NCI-H2029 (cell line): ENCODE results near the gene MKRN1.
A peak's percentile ranks its signal among the peaks of the same experiment; 100 is the strongest.
"Not testable (repeated sequence)": the region's sequence is repeated elsewhere in the genome, so short reads cannot be mapped to it uniquely, and the experiment has no call there.

Experiments
- DNase-seq: peaks from one replicate; lab custom pipeline; 2025; lab: John Stamatoyannopoulos, UW

MKRN1 gene

DNA sequence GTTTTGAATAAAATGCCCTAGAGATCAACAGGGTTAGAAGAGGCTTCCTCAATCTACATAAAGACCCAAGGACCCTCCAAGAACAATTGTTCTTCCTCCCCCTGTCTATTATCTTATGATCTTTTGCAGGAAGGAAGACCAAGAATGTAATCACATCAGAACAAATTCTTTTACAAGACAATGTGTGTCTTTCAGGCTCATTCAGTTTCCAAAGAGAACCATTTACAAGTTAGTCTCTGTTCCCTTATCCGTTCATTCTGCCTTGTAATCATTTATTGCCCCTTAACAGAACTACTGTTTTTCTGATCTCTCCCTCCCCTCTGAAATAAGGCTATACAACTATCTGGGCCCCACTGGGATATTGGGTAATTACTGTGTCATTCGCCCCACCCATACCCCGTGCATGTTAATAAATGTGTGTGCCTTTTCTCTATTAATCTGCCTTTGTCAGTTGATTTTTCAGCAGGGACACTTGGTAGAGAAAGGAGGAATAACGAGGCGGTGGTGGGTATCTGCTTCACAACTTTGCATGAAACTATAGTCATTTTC is 5.7 kb upstream of the MKRN1 start:
- DNase-seq: no peak

- no peak for DNase-seq
These were observed 5.2 kb upstream of the MKRN1 start for GRCh38 chr7:140484479-140484878.

GRCh38 chr7:140479739-140480084 is 407 bp upstream of the MKRN1 start:
- no peak for DNase-seq

GRCh38 chr7:140478246-140479061 is 851 bp downstream of the MKRN1 start:
- peak; percentile 26 for DNase-seq

- no peak for DNase-seq
These were observed 2.5 kb downstream of the MKRN1 start for GRCh38 chr7:140476698-140477261.

GRCh38 chr7:140475747-140476333 is 3.5 kb downstream of the MKRN1 start:
- DNase-seq: peak; percentile 48

GRCh38 chr7:140463111-140463510 is 16.2 kb downstream of the MKRN1 start:
- DNase-seq: no peak

- no peak for DNase-seq
These were observed 20.4 kb downstream of the MKRN1 start for GRCh38 chr7:140458916-140459315.

- DNase-seq: no peak
These were observed 21.1 kb downstream of the MKRN1 start for GRCh38 chr7:140458201-140458600.

DNA sequence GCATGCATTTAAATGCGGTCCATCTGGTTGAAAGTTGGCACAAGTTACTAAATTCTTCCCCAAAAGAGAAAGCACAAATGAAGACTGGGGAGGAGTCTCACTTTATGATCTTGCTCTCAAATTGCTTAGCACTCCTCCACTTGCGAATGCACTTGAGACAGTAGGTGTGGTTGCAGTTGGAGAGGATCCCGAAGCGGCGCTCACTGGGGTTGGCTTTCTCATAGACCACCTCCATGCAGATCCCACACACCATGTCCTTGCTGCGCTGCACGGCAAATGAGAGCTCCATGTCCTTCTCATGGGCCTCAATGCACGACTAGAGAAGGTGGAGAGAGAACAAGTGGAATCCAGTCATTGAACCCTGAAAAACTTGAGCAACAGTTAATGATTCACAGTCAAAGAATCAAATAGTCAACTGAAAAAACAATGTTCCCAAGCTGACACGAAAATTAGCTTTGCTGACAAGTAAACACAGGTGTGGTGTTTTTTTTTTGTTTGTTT is 22.7 kb downstream of the MKRN1 start:
- DNase-seq: no peak

- no peak for DNase-seq
These were observed 23.6 kb downstream of the MKRN1 start for GRCh38 chr7:140455743-140456142.

DNA sequence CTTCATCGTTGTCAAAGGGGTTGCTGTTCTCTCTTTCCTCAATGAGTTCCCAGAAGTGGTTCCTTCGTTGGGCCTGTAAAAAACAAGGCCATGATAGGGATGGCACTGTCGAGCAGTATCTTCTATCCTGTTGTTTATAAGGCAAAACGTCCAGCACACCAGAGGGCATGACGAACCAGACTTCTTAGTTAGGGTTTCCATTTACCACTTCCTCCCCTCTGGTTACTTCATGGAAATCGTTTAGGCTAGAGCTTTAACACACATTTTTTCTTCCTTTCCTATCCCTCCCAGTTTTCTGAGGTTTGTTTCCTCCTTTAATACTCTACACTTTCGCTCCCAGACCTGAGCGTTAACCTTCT is 24.7 kb downstream of the MKRN1 start:
- DNase-seq: no peak

DNA sequence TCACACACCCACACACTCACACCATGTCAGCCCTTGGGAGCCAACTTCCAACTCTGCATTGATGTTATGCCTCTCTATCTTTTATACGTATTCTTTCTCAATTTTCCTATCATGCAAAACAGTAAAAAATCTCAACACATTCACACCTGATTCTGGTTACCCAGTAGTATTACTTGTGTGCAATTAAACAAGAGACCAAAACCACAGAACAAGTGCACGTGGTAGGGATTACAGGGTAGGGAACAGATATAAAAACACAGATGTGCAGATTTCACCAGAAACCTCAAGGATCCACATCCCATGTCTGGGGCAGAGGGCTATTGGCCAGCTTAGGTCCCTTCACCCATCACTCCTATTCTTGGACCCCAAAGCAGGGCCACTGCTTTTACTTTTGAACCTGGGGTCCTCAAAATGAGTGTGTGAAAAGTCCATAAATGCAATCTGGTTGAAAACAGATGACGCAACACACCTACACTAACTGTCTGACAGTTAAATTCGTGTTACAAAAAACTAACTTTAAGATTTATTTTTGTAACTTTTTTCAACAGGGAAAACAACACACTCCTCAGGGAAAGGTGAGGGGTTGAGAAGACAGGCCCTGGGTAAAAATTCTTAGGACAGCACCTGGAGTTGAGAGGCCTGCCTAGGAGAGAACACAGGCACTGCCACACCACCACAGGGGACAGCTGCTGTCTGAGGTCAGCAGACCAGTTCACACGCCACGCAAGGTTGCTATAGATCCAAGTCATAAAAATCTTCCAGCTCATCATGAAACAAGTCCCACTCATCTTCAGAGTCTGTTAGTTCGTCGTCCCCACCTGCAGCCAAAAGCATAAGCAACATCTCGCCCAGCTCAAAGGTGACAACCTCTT is 25.3 kb downstream of the MKRN1 start:
- not testable (repeated sequence) for DNase-seq

- no peak for DNase-seq
These were observed 26.0 kb downstream of the MKRN1 start for GRCh38 chr7:140453273-140453672.

- no peak for DNase-seq
These were observed 27.6 kb downstream of the MKRN1 start for GRCh38 chr7:140451716-140452115.

- DNase-seq: no peak
These were observed 30.4 kb downstream of the MKRN1 start for GRCh38 chr7:140448781-140449480.

DNA sequence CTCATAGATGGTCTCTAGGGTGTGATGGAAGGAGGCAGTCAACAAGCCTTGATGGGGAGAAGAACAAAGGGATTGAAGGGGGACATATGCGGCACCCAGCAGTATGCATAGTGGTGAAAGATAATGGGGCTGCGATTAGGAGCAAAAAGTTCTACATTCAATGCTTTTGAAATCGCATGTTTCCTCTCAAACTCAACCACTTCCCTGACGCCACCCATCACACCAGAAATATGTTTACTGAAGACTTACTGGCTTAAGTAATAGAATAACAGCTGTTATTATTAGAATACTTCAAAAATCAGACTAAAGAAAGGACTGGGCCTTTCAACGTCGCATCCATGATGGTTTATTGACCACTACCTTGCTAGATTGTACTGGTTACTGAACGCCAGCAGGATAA is 31.5 kb downstream of the MKRN1 start:
- no peak for DNase-seq

- no peak for DNase-seq
These were observed 32.8 kb downstream of the MKRN1 start for GRCh38 chr7:140446467-140446866.

- no peak for DNase-seq
These were observed 37.8 kb downstream of the MKRN1 start for GRCh38 chr7:140441519-140441918.

- no peak for DNase-seq
These were observed 38.7 kb downstream of the MKRN1 start for GRCh38 chr7:140440593-140440992.

GRCh38 chr7:140439359-140439758 is 39.9 kb downstream of the MKRN1 start:
- DNase-seq: no peak
